Measurements from ENCODE around the gene PLA2G4B. TPM values are rescaled to one million over a fixed set of nuclear protein-coding genes. Genes with fewer than 3 reads are reported as not detected.

Gene PLA2G4B
- total and polyA plus RNA-seq, 9 of the 15 experiments (the other 6 are each of a cell fraction or from before 2014, with no cell fraction given): 0.07 to 6.1 (median 2.8) TPM

- no peak for TF ChIP-seq BRF2 (IDR thresholded peaks at IDR 0.05; ENCODE audit: borderline replicate concordance, insufficient read depth, insufficient read length)
- TF ChIP-seq HMGN3 (IDR thresholded peaks at IDR 0.05; ENCODE audit: borderline replicate concordance, extremely low read depth, insufficient read length, low read depth, low read length): no peak
- TF ChIP-seq DDX20 (tag; IDR thresholded peaks at IDR 0.05; ENCODE audit: low read depth): no peak
- TF ChIP-seq ETV6 (IDR thresholded peaks at IDR 0.05; ENCODE audit: borderline replicate concordance in 1 of 2, low read depth in 2 of 2, low read length in 1 of 2): no peak
- TF ChIP-seq ETV6 (CRISPR knock-in tag; IDR thresholded peaks at IDR 0.05; ENCODE audit: borderline replicate concordance): no peak
- no peak for TF ChIP-seq ZNF124 (CRISPR knock-in tag; IDR thresholded peaks at IDR 0.05)
These were observed 58.7 kb downstream of the PLA2G4B start (continued) for GRCh38 chr15:41897363-41897799.

Small RNAs within 50 kb of the gene (microRNA-seq; reads per million reads assigned to microRNA genes)
- gene MIR4310 (ENCODE audit: borderline microRNAs expressed): not detected

Small RNAs within 50 kb of the gene (small RNA-seq; reads per million reads assigned to genes)
- gene JMJD7-PLA2G4B (not detected), gene MIR4310 (not detected), gene RNA5SP393 (not detected)

Other genes starting within 250 kb of the PLA2G4B start
- 23.0 and 23.9 TPM in 2 replicates for gene MGA, start 178.4 kb upstream of the PLA2G4B start, total RNA-seq (2014; rRNA removed)
- 56.1 and 59.4 TPM in 2 replicates for gene MGA, start 178.4 kb upstream of the PLA2G4B start, total RNA-seq (2014; rRNA removed; fragmentation: Illumina TruSeq; extraction: Trizol)
- gene MGA, start 178.4 kb upstream of the PLA2G4B start, total RNA-seq (2015; rRNA removed; fragmentation: Illumina TruSeq; extraction: Trizol): 44.8 and 47.5 TPM in 2 replicates
- gene MGA, start 178.4 kb upstream of the PLA2G4B start, total RNA-seq (2021): 43.3 and 45.3 TPM in 2 replicates
- gene MGA, start 178.4 kb upstream of the PLA2G4B start, polyA plus RNA-seq (2011; rRNA removed): 15.1 and 18.2 TPM in 2 replicates
- gene MGA, start 178.4 kb upstream of the PLA2G4B start, polyA plus RNA-seq (2014; fragmentation: Illumina TruSeq; extraction: Trizol): 15.4 and 21.1 TPM in 2 replicates
- 1 to 10 TPM; 4.7 to 4.8 TPM for gene MGA, start 178.4 kb upstream of the PLA2G4B start, polyA plus RNA-seq (2014; fragmentation: Nextera tagmentation; extraction: Ambion mirVana)
- 8.9 and 9.7 TPM in 2 replicates for gene MGA, start 178.4 kb upstream of the PLA2G4B start, polyA plus RNA-seq (2014; rRNA removed)
- gene MAPKBP1, start 64.4 kb upstream of the PLA2G4B start, total RNA-seq (2014; rRNA removed): 4.1 and 5.3 TPM in 2 replicates
- gene MAPKBP1, start 64.4 kb upstream of the PLA2G4B start, total RNA-seq (2014; rRNA removed; fragmentation: Illumina TruSeq; extraction: Trizol): 4.5 and 4.6 TPM in 2 replicates
- 5.7 and 5.8 TPM in 2 replicates for gene MAPKBP1, start 64.4 kb upstream of the PLA2G4B start, total RNA-seq (2015; rRNA removed; fragmentation: Illumina TruSeq; extraction: Trizol)
- gene MAPKBP1, start 64.4 kb upstream of the PLA2G4B start, total RNA-seq (2021): 9.5 and 9.6 TPM in 2 replicates
- 3.4 and 4.4 TPM in 2 replicates for gene MAPKBP1, start 64.4 kb upstream of the PLA2G4B start, polyA plus RNA-seq (2011; rRNA removed)
- 4.8 and 5.4 TPM in 2 replicates for gene MAPKBP1, start 64.4 kb upstream of the PLA2G4B start, polyA plus RNA-seq (2014; fragmentation: Illumina TruSeq; extraction: Trizol)
- under 1 TPM; 0.15 to 0.28 TPM for gene MAPKBP1, start 64.4 kb upstream of the PLA2G4B start, polyA plus RNA-seq (2014; fragmentation: Nextera tagmentation; extraction: Ambion mirVana)
- 5.2 and 7.1 TPM in 2 replicates for gene MAPKBP1, start 64.4 kb upstream of the PLA2G4B start, polyA plus RNA-seq (2014; rRNA removed)
- 6.1 and 11.3 TPM in 2 replicates for gene JMJD7, start 10.8 kb upstream of the PLA2G4B start, total RNA-seq (2014; rRNA removed)
- gene JMJD7, start 10.8 kb upstream of the PLA2G4B start, total RNA-seq (2014; rRNA removed; fragmentation: Illumina TruSeq; extraction: Trizol): 3.2 and 3.8 TPM in 2 replicates
- gene JMJD7, start 10.8 kb upstream of the PLA2G4B start, total RNA-seq (2015; rRNA removed; fragmentation: Illumina TruSeq; extraction: Trizol): 4.3 and 5.3 TPM in 2 replicates
- gene JMJD7, start 10.8 kb upstream of the PLA2G4B start, total RNA-seq (2021): 12.2 and 13.1 TPM in 2 replicates
- 7.9 and 8.8 TPM in 2 replicates for gene JMJD7, start 10.8 kb upstream of the PLA2G4B start, polyA plus RNA-seq (2011; rRNA removed)
- gene JMJD7, start 10.8 kb upstream of the PLA2G4B start, polyA plus RNA-seq (2014; fragmentation: Illumina TruSeq; extraction: Trizol): 6.8 and 9.4 TPM in 2 replicates
- 1 to 10 TPM; 1.2 to 2.9 TPM for gene JMJD7, start 10.8 kb upstream of the PLA2G4B start, polyA plus RNA-seq (2014; fragmentation: Nextera tagmentation; extraction: Ambion mirVana)
- gene JMJD7, start 10.8 kb upstream of the PLA2G4B start, polyA plus RNA-seq (2014; rRNA removed): 9.7 and 13.9 TPM in 2 replicates
- not detected in 2 replicates for gene SPTBN5, start 55.2 kb downstream of the PLA2G4B start, total RNA-seq (2014; rRNA removed)
- gene SPTBN5, start 55.2 kb downstream of the PLA2G4B start, total RNA-seq (2014; rRNA removed; fragmentation: Illumina TruSeq; extraction: Trizol): not detected in 2 replicates
- gene SPTBN5, start 55.2 kb downstream of the PLA2G4B start, total RNA-seq (2015; rRNA removed; fragmentation: Illumina TruSeq; extraction: Trizol): not detected in 2 replicates
- 0.02 TPM in 1 of 2 replicates, not detected in the other for gene SPTBN5, start 55.2 kb downstream of the PLA2G4B start, total RNA-seq (2021)
- 0.01 TPM in 1 of 2 replicates, not detected in the other for gene SPTBN5, start 55.2 kb downstream of the PLA2G4B start, polyA plus RNA-seq (2011; rRNA removed)
- not detected in 2 replicates for gene SPTBN5, start 55.2 kb downstream of the PLA2G4B start, polyA plus RNA-seq (2014; fragmentation: Illumina TruSeq; extraction: Trizol)
- gene SPTBN5, start 55.2 kb downstream of the PLA2G4B start, polyA plus RNA-seq (2014; fragmentation: Nextera tagmentation; extraction: Ambion mirVana): not detected
- gene SPTBN5, start 55.2 kb downstream of the PLA2G4B start, polyA plus RNA-seq (2014; rRNA removed): not detected in 2 replicates
- 9.8 and 12.6 TPM in 2 replicates for gene EHD4, start 133.7 kb downstream of the PLA2G4B start, total RNA-seq (2014; rRNA removed)
- gene EHD4, start 133.7 kb downstream of the PLA2G4B start, total RNA-seq (2014; rRNA removed; fragmentation: Illumina TruSeq; extraction: Trizol): 4.6 and 5.2 TPM in 2 replicates
- 5.6 and 5.7 TPM in 2 replicates for gene EHD4, start 133.7 kb downstream of the PLA2G4B start, total RNA-seq (2015; rRNA removed; fragmentation: Illumina TruSeq; extraction: Trizol)
- gene EHD4, start 133.7 kb downstream of the PLA2G4B start, total RNA-seq (2021): 10.3 and 11.4 TPM in 2 replicates
- 6.4 and 7.4 TPM in 2 replicates for gene EHD4, start 133.7 kb downstream of the PLA2G4B start, polyA plus RNA-seq (2011; rRNA removed)
- gene EHD4, start 133.7 kb downstream of the PLA2G4B start, polyA plus RNA-seq (2014; fragmentation: Illumina TruSeq; extraction: Trizol): 7.0 and 8.1 TPM in 2 replicates
- under 1 TPM; 0.89 to 0.96 TPM for gene EHD4, start 133.7 kb downstream of the PLA2G4B start, polyA plus RNA-seq (2014; fragmentation: Nextera tagmentation; extraction: Ambion mirVana)
- gene EHD4, start 133.7 kb downstream of the PLA2G4B start, polyA plus RNA-seq (2014; rRNA removed): 7.5 and 7.7 TPM in 2 replicates
- not detected in 2 replicates for gene PLA2G4E, start 182.2 kb downstream of the PLA2G4B start, total RNA-seq (2014; rRNA removed)
- gene PLA2G4E, start 182.2 kb downstream of the PLA2G4B start, total RNA-seq (2014; rRNA removed; fragmentation: Illumina TruSeq; extraction: Trizol): not detected in 2 replicates
- gene PLA2G4E, start 182.2 kb downstream of the PLA2G4B start, total RNA-seq (2015; rRNA removed; fragmentation: Illumina TruSeq; extraction: Trizol): not detected in 2 replicates
- gene PLA2G4E, start 182.2 kb downstream of the PLA2G4B start, total RNA-seq (2021): not detected in 2 replicates
- gene PLA2G4E, start 182.2 kb downstream of the PLA2G4B start, polyA plus RNA-seq (2011; rRNA removed): 0.03 TPM in 1 of 2 replicates, not detected in the other
- gene PLA2G4E, start 182.2 kb downstream of the PLA2G4B start, polyA plus RNA-seq (2014; fragmentation: Illumina TruSeq; extraction: Trizol): not detected in 2 replicates
- not detected for gene PLA2G4E, start 182.2 kb downstream of the PLA2G4B start, polyA plus RNA-seq (2014; fragmentation: Nextera tagmentation; extraction: Ambion mirVana)
- gene PLA2G4E, start 182.2 kb downstream of the PLA2G4B start, polyA plus RNA-seq (2014; rRNA removed): not detected in 2 replicates

Data from K562 (cell line).